A549 treated with Mapracorat at 1 μM for 4 hours (cell line): ENCODE data around the gene UBE2U. TPM values are rescaled to one million over a fixed set of nuclear protein-coding genes. Genes with fewer than 3 reads are reported as not detected.

Experiments used
- total RNA-seq: library from RNA; stranded (reverse); fragments of 200-300 nt; extraction: Qiagen RNA extraction; gene quantifications from 5 replicates; pipeline ENCODE4 v1.2.3, GENCODE V29; 2022

Gene UBE2U, protein sequence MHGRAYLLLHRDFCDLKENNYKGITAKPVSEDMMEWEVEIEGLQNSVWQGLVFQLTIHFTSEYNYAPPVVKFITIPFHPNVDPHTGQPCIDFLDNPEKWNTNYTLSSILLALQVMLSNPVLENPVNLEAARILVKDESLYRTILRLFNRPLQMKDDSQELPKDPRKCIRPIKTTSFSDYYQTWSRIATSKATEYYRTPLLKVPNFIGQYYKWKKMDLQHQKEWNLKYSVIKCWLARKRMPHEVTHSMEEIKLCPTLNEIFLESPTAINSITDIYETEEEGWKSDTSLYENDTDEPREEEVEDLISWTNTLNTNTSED
- not detected in 5 replicates for total RNA-seq

DNA sequence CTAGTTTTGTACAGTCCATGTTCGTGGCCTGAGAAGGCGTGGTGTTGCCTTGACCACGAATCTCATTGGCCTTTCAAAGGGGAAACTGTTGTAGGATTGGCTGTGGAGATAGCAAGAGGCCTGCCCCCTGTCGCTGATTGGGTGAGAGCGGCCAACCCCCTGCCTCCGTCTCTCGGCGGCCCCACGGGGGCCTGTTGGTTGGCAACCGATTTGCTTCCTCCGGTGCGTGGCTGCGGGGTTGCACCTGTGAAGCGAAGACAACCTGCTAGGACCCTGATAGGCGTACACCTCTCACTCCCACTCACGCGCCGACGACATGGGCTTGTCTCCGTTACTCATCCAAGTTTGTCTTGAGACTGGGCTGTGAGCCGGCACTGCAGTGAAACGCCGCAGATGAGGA, at the start of gene UBE2U:
Gene UBE2U, plus strand, starts transcription at position 204 of the 400 bp plus-strand sequence. CDS start 428 bp downstream, outside the sequence.

